NCI-H1092 treated with DMSO at 0.1 percent for 48 hours (cell line): ENCODE measurements around the gene PMP22.

Experiments
- DNase-seq: peaks from one replicate; lab custom pipeline; 2025; lab: John Stamatoyannopoulos, UW

PMP22 gene

GRCh38 chr17:15265131-15265530 lies at the start of gene PMP22:
PMP22 (minus strand) TSS chr17:15265326; CDS start chr17:15260727, 4,599 bp downstream.
- no peak for DNase-seq

- DNase-seq, result no peak
Observed at GRCh38 chr17:15311996-15312395, 46.9 kb upstream of the PMP22 start.

GRCh38 chr17:15309793-15310192 lies 44.7 kb upstream of the PMP22 start:
- no peak for DNase-seq

GRCh38 chr17:15309236-15309635 lies 44.1 kb upstream of the PMP22 start:
- no peak for DNase-seq

GRCh38 chr17:15308758-15309157 lies 43.6 kb upstream of the PMP22 start:
- DNase-seq, result no peak

- DNase-seq, result no peak
Observed at GRCh38 chr17:15307710-15308111, 42.6 kb upstream of the PMP22 start.

GRCh38 chr17:15303851-15304250 lies 38.7 kb upstream of the PMP22 start:
- DNase-seq, result no peak

GRCh38 chr17:15303268-15303667 lies 38.1 kb upstream of the PMP22 start:
- DNase-seq, result no peak

- DNase-seq, result no peak
Observed at GRCh38 chr17:15301845-15302244, 36.7 kb upstream of the PMP22 start.

GRCh38 chr17:15298176-15298575 lies 33.0 kb upstream of the PMP22 start:
- DNase-seq, result no peak

- DNase-seq, result no peak
Observed at GRCh38 chr17:15293558-15293957, 28.4 kb upstream of the PMP22 start.

- no peak for DNase-seq
Observed at GRCh38 chr17:15291674-15292361, 26.7 kb upstream of the PMP22 start.

- no peak for DNase-seq
Observed at GRCh38 chr17:15290605-15291004, 25.5 kb upstream of the PMP22 start.

GRCh38 chr17:15289285-15290183 lies 24.4 kb upstream of the PMP22 start:
- DNase-seq, result no peak

GRCh38 chr17:15288859-15289258 lies 23.7 kb upstream of the PMP22 start:
- DNase-seq, result no peak

GRCh38 chr17:15287538-15288267 lies 22.6 kb upstream of the PMP22 start:
- no peak for DNase-seq

- DNase-seq, result no peak
Observed at GRCh38 chr17:15285466-15285865, 20.3 kb upstream of the PMP22 start.

- DNase-seq, result no peak
Observed at GRCh38 chr17:15284537-15284936, 19.4 kb upstream of the PMP22 start.

GRCh38 chr17:15284107-15284506 lies 19.0 kb upstream of the PMP22 start:
- no peak for DNase-seq

- DNase-seq, result no peak
Observed at GRCh38 chr17:15281909-15282308, 16.8 kb upstream of the PMP22 start.

GRCh38 chr17:15278924-15279477 lies 13.9 kb upstream of the PMP22 start:
- DNase-seq, result no peak

GRCh38 chr17:15278380-15278779 lies 13.3 kb upstream of the PMP22 start:
- DNase-seq, result no peak
